HG03521 (cell line): ENCODE data around the gene PGGHG.
"Not testable (repeated sequence)": the region's sequence is repeated elsewhere in the genome, so short reads cannot be mapped to it uniquely, and the experiment has no call there.

Source experiments
- ATAC-seq: cut with Tn5 transposase; IDR thresholded peaks from one replicate; pipeline ENCODE4 v1.9.1; 2021; ENCODE audit warnings: mild to moderate bottlenecking, moderate library complexity; ENCODE audit not compliant: unreplicated experiment

The PGGHG gene

DNA sequence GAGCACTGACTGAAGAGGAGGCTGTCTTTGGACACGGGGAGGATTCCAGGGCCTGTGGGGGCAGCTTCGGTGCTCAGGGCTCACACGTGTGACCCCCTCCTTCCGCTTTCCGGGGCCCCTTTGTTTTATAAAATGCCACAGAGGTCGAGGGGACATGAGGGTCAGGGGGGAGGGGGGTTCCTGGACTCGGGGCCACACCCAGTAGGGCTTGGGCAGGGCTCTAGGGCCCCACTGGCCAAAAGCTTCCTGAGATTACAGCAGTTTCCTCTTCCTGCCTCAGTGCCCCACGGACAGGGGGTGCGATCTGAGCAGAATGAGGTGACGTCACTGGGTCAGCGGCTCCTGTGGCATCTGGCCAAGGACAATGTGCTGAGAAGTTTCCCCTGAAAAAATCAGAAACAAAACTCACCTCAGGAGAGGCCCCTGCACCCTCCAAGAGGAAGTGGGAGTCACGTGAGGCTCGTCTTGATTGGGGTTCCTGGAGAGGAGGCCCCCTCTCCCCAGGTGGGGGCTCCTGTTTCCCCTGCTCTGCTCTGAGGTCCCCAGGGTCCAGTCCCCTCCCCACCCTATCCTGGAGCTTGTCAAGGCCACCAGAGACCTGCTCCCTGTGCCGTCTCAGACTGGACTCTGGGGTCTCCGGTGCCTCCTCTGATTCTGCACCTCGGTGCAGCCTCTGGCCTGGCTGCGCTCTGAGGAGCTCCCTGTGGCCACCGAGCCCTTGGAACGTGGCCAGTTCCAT lies 38.1 kb downstream of the PGGHG start:
- ATAC-seq = peak; percentile 55

DNA sequence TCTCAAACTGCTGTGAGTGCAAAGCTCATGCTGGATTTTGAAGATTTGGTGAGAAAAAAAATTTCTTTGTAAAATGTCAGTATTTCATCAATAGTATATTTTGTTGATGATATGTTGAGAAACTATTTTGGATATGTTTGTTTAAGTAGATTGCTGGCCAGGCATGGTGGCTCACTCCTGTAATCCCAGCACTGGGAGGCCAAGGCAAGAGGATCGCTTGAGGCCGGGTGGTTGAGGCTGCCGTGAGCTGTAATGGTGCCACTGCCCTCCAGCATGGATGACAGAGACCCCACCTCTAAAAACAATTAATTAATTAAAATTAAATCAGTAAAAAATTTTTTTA lies 38.6 kb downstream of the PGGHG start:
- no peak for ATAC-seq

DNA sequence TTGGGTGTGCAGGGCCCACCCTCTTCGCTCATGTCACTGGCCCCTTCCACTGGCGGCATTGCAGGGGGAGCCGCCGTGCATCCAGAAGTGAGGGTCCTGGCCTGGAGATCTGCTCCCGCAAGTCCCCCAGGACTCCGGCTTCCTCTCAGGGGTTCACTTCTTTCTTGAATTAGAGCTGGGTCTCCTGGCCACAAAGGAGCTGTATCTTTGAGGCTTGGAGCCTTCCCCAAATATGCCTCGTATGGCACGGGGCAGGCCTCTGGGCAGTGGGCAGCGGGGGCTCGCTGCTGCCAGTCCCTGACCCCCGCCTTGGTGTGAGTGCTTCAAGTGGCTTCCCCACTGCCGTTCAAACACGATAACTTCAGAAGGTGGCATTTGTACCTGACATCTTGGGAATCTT lies 39.1 kb downstream of the PGGHG start:
- no peak for ATAC-seq

- not testable (repeated sequence) for ATAC-seq
These were observed 39.7 kb downstream of the PGGHG start for GRCh38 chr11:328516-329100.

GRCh38 chr11:329886-330253 lies 40.9 kb downstream of the PGGHG start:
- no peak for ATAC-seq

- ATAC-seq = no peak
These were observed 41.4 kb downstream of the PGGHG start for GRCh38 chr11:330307-330693.

DNA sequence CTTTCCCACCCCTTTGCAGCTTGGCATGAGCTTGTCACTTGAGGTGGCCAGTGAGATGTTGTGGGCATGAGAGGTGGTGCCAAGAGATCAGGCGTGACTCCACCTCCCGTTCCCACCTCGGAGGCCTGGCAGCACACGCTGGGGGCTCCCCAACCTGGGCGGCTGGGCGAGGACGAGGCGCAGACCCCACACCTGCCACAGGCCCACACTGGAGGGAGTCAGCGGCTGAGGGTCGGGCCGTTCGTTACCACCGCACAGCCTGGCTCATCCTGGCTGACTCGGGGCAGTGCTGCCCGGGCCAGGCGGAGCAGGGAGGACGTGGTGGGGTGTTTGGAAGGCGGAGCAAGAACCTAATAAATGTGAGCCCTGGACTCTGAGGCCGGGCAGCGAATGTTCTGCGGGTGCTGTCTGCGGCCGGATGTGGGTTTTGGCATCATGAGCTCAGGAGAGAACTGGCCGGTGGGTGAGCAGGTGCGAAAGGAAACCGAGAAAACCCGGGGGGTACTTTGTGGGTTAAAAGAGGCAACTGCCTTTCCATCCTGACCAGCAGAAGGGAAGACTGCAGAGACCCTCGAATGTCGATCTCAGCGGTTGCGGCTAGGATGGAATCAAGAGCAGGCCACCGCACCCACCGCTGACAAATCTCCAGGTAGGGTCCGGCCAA lies 41.9 kb downstream of the PGGHG start:
- no peak for ATAC-seq

DNA sequence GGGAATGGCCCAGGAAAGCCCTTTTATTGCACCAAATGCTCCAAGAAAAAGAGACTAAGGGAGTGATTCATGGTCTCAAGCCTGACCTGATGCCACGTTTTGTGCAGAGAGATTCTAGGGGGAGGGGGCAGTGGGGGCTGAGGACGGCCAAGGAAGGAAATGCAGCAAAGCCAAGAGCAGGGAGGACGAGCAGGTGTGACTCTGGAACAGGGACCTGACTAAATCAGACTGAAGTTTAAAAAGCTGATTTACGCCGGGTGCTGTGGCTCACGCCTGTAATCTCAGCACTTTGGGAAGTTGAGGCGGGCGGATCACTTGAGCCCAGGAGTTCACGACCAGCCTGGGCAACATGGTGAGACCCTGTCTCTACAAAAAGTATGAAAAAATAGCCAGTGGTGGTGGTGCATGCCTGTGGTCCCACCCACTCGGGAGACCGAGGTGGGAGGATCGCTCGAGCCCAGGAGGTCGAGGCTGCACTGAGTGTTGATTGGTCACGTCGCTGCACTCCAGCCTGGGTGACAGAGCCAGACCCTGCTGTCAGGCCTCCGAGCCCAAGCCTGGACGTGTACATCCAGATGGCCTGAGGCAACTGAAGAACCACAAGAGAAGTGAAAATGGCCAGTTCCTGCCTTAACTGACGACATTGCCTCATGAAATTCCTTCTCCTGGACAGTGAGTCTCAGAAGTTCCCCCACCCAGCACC lies 42.6 kb downstream of the PGGHG start:
- no peak for ATAC-seq

DNA sequence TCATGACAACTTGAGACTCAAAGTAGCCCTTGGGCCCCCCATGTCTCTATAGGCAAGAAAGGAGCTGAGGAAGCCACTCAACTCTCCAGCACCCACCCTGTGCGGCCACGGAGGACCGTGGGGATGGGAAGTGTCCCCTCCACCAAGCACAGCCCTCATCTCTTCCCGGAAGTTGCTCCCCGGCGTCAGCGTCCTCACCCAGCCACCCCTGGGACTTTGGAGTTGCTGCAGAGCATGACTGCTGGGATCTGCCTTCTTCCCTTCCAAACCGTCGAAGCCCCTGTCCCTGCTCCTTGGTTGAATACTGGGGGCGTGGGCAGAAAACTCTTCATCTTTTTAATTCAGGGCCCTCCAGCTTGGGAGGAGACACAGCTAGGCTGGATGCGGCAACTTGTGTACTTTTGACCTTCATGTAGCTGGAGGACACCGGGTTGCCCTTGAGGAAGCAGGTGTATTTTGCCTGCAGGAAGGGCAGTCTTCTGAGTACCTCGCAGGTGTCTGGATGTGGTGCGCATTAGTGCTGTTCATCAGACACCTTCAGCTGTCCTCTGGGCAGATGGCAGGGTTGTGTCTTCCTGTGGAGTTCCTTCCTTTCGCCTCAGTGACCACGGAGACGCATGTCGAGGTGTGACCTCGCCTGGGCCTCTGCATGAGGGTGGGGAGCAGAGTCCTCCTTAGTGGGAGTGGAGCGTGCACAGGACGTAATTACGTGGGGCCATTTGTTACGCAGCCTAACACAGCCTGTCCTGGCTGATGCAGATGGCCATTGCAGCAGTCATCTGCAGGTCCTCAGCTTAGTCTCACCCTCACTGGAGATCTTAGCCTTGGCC lies 43.9 kb downstream of the PGGHG start:
- ATAC-seq = no peak

GRCh38 chr11:333616-334263 lies 44.8 kb downstream of the PGGHG start:
- ATAC-seq = not testable (repeated sequence)

DNA sequence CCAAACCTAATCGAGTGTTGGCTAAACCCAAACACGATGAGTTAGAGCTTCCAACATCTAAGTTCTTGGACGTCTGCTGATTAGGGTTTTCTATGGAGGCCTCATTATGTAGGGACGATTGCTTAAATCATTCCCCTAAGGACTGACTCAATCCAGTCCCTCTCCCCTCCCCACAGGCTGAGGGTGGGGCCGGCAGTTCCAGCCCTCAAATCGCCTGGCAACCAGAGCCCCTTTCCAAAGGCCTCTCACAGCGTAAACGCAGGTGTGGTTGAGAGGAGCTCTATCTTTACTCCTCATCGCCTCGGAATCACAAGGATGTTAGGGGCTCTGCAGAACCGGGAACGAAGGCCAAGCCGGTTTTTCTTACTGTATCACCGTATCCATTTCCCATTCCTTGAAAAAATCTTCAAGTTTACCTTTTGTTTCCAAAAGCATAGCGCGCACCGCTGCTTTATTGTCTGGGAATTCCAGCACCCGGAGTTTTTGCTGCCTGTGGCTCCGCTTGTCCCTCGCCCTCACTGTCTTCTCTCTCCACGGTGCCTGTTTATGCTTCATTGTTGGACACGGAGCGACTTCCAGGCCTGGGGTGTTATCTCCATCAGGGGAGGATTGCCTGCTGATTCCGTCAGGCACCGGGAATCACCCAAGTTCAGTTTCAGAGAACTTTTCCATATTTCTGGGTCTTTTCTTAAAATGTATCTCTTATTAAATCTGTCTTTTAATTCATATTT lies 45.5 kb downstream of the PGGHG start:
- ATAC-seq = no peak

DNA sequence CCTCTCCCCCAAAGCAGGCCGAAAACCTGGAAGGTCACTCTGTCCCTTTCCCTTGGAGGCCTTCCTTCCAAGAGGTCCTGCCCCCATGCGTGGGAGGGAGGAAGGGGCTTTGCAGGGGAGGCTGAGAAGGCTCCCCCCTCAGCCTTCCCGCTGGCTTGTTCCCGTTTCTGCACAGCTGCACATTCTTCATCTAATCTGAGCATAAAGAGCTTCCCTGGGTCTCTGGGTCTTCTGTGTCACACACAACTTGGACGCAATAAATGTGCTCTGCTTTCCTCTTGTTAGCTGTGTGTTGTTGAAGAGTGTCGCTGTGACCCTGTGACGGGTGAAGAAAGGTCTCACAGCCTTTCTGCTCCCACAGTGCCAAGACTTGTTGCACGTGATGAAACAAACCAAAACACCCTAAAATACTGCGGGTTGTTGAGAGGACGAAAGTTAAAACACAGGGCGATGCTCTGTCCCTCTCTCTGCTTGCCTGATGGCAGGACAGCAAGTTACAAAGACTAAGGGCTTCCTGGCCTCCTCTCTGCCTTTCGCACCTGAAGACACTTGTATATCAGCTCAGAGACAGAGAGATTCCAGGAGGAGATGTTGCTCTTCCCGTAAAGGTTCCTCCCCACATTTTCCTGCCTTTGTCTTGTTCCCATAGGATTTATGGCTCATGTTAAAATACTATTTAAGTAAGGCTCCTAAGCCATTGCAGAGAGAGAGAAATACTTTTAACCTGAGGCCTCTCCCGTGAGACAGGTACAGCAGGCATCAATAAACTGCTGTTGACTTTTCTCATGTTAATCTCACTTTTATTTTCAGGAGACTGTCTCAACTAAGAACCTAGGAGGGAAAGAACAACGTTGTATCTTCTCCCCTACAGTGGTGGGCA lies 47.1 kb downstream of the PGGHG start:
- no peak for ATAC-seq

DNA sequence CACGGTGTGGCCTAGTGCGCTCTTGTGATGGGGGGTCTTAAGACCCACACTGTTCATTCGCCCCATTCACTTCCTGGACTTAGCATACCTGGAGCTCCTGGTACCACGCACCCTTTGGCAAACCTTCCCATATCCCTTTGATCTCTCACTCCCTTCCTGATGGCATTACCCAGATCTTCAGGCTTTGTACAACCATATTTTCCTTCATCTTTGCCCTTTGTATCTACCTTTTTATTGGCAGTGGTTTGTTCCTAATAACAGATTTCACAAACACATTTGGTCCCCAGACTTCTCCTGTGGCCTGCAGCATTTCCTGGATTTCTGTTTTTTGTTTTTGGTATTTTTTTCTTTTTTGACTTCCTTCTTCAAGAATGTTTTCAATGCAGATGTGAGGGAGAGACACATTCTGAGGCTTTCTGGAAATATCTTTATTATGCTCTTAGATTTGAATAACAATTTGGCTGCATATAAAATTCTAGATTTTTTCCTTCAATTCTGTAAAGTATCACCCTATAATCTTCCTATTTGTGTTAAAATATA lies 47.8 kb downstream of the PGGHG start:
- no peak for ATAC-seq

DNA sequence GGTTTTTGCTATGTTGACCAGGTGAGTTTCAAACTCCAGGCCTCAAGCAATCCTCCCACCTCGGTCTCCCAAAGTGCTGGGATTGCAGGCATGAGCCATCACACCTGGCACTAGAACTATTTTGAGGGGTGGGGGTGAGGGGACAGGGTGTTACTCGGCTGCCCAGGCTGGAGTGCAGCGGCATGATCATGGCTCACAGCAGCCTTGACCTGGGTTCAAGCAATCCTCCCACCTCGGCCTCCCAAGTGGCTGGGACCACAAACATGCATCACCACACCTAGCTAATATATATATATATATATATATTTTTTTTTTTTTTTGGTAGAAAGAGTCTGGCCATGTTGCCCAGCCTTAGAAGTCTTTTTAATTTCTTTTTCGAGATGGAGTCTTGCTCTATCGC lies 48.8 kb downstream of the PGGHG start:
- no peak for ATAC-seq

- no peak for ATAC-seq
These were observed 51.0 kb downstream of the PGGHG start for GRCh38 chr11:339963-340362.

DNA sequence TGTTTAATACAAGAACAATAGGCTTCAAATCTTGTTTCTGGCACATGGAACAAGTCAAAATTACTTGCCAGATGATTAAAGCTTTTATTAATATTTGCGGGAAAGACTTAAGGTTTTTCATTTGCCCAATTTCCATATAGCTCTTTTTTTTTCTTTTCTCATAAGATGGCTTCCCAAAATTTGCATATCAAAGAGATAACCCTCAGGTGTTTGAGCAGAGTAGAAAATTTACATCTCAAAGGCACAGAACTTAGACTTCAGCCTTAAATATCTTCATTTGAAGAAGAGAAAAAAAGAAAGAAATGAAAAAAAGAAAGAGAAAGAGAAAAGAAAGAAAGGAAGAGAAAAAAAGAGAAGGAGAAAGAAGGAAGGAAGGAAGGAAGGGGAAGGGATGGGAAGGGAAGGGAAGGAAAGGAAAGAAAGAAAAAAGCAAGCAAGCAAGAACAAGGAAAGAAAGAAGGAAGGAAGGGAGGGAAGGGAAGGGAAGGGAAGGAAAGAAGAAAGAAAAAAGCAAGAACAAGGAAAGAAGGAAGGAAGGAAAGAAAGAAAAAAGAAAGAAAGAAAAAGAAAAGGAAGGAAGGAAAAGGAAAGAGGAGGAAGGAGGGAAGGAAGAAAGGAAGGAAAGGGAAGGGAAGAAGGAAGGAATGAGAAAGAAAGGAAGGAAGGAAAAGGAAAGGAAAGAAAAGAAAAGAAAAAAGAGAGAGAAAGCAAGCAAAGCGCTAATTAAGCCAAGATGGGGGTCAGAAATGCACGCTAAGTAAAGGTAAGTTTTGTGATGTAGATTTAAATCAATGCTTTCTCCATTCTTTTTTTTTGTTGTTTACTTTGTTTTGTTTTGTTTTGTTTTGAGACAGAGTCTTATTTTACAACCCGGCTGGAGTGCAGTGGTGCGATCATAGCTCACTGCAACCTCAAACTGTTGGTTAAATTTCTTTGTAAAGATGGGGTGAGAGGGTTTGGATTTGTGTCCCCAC lies 51.9 kb downstream of the PGGHG start:
- ATAC-seq = no peak

GRCh38 chr11:342328-342727 lies 53.4 kb downstream of the PGGHG start:
- ATAC-seq = no peak
